ENCODE results near the gene SUPT3H. TPM values are rescaled to one million over a fixed set of nuclear protein-coding genes. Genes with fewer than 3 reads are reported as not detected.

The SUPT3H gene
- total and polyA plus RNA-seq, 2 of the 13 experiments (the other 11 are each of a cell fraction or from before 2014, with no cell fraction given) = 11.9 to 36.1 TPM

- H4K20me1 ChIP-seq (ENCODE audit: insufficient read depth, low read length) = no peaks in the 10 kb centered on the region
- H3K27me3 ChIP-seq (ENCODE audit: control insufficient read depth in 1 of 2, insufficient read depth in 2 of 2, low read length in 2 of 2) = no peaks in the 10 kb centered on the region
- ATAC-seq = no peak
- no TSS peak for BruUV-seq (replicated peaks)
- POLR2A ChIA-PET = no interaction called here
- no peak overlapping the region for H2AFZ ChIP-seq (ENCODE audit: low read length)
- in situ Hi-C loops (cut with HindIII; ENCODE audit: extremely low pct_ligation_motif_present, low pct_unique_long_range_greater_than_20kb) = no loop called here
- H3K4me2 ChIP-seq (ENCODE audit: low read depth, low read length) = no peak overlapping the region
- H3K4me3 ChIP-seq (replicated peaks in 1 of 3; ENCODE audit: insufficient read depth in 1 of 3, low read depth in 2 of 3, low read length in 3 of 3) = no peak overlapping the region
- H3K36me3 ChIP-seq (replicated peaks in 1 of 2; ENCODE audit: control insufficient read depth in 1 of 2, insufficient read depth in 2 of 2, low read length in 2 of 2) = no peaks in the 10 kb centered on the region
- no peaks in the 10 kb centered on the region for H3K4me1 ChIP-seq (ENCODE audit: insufficient read depth, low read length)
- H3K9ac ChIP-seq (ENCODE audit: insufficient read depth, low read depth, low read length) = no peak overlapping the region
- H3K9me3 ChIP-seq (ENCODE audit: low read length) = no peaks in the 10 kb centered on the region
- TF ChIP-seq CBX1 (IDR thresholded peaks at IDR 0.05; ENCODE audit: low read depth) (no peak), CHCHD3 (CRISPR knock-in tag; IDR thresholded peaks at IDR 0.05) (no peak), STAG1 (CRISPR knock-in tag; IDR thresholded peaks at IDR 0.05) (0 out of 2 replicates have a peak, but pooled peaks have one; percentile 22), TSC22D2 (CRISPR knock-in tag; IDR thresholded peaks at IDR 0.05; ENCODE audit: borderline replicate concordance) (no peak), TOE1 (CRISPR knock-in tag; IDR thresholded peaks at IDR 0.05) (no peak), RFXANK (CRISPR knock-in tag; IDR thresholded peaks at IDR 0.05) (no peak)
- TF ChIP-seq, protein P1, sequence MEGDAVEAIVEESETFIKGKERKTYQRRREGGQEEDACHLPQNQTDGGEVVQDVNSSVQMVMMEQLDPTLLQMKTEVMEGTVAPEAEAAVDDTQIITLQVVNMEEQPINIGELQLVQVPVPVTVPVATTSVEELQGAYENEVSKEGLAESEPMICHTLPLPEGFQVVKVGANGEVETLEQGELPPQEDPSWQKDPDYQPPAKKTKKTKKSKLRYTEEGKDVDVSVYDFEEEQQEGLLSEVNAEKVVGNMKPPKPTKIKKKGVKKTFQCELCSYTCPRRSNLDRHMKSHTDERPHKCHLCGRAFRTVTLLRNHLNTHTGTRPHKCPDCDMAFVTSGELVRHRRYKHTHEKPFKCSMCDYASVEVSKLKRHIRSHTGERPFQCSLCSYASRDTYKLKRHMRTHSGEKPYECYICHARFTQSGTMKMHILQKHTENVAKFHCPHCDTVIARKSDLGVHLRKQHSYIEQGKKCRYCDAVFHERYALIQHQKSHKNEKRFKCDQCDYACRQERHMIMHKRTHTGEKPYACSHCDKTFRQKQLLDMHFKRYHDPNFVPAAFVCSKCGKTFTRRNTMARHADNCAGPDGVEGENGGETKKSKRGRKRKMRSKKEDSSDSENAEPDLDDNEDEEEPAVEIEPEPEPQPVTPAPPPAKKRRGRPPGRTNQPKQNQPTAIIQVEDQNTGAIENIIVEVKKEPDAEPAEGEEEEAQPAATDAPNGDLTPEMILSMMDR (CRISPR knock-in tag; IDR thresholded peaks at IDR 0.05) = 0 out of 2 replicates have a peak, but pooled peaks have one; percentile 6
- H3K79me2 ChIP-seq (ENCODE audit: insufficient read depth, low read length) = no peaks in the 10 kb centered on the region
- intact Hi-C loops (cut with micrococcal nuclease; ENCODE audit: unreplicated experiment) = no loop called here
- no peak for DNase-seq (ENCODE audit: low spot score)
- FAIRE-seq = no peak
- CTCF ChIA-PET (ENCODE audit: low intra/inter-chr PET ratio, low total read pairs) = no interaction called here
- no peak overlapping the region for H3K27ac ChIP-seq (ENCODE audit: extremely low read length, insufficient read depth, low read length)
Observed at GRCh38 chr6:44858998-44859397, 518.7 kb downstream of the SUPT3H start.

GRCh38 chr6:44856479-44856878 lies 521.3 kb downstream of the SUPT3H start:
- 87% methylated on average over 3 of the region's 3 CpGs for WGBS (ENCODE audit: low lambda C conversion rate)
- FAIRE-seq = no peak
- TF ChIP-seq CEBPZ (IDR thresholded peaks at IDR 0.05; ENCODE audit: low read length) (no peak), MBNL3 (CRISPR knock-in tag; conservative IDR thresholded peaks at IDR 0.05) (no peak), ZNF816 (CRISPR knock-in tag; IDR thresholded peaks at IDR 0.05; ENCODE audit: borderline replicate concordance) (no peak), TEAD2 (CRISPR knock-in tag; IDR thresholded peaks at IDR 0.05) (no peak), ZBTB33 (CRISPR knock-in tag; IDR thresholded peaks at IDR 0.05) (no peak), ZFP41 (CRISPR knock-in tag; IDR thresholded peaks at IDR 0.05; ENCODE audit: borderline replicate concordance) (no peak)

More at GRCh38 chr6:44856479-44856878, 521.3 kb downstream of the SUPT3H start:
- no peak for ATAC-seq
- H3K79me2 ChIP-seq (ENCODE audit: insufficient read depth, low read length) = no peaks in the 10 kb centered on the region
- no peaks in the 10 kb centered on the region for H3K27me3 ChIP-seq (ENCODE audit: control insufficient read depth in 1 of 2, insufficient read depth in 2 of 2, low read length in 2 of 2)
- no peak overlapping the region for H3K4me2 ChIP-seq (ENCODE audit: low read depth, low read length)
- H3K9ac ChIP-seq (ENCODE audit: insufficient read depth, low read depth, low read length) = no peak overlapping the region
- no peak overlapping the region for H3K27ac ChIP-seq (ENCODE audit: extremely low read length, insufficient read depth, low read length)
- H3K9me3 ChIP-seq (ENCODE audit: low read length) = no peaks in the 10 kb centered on the region
- no peak overlapping the region for H3K4me3 ChIP-seq (replicated peaks in 1 of 3; ENCODE audit: insufficient read depth in 1 of 3, low read depth in 2 of 3, low read length in 3 of 3)
- H3K36me3 ChIP-seq (replicated peaks in 1 of 2; ENCODE audit: control insufficient read depth in 1 of 2, insufficient read depth in 2 of 2, low read length in 2 of 2) = no peaks in the 10 kb centered on the region
- intact Hi-C loops (cut with micrococcal nuclease; ENCODE audit: unreplicated experiment) = no loop called here
- no TSS peak for BruUV-seq (replicated peaks)
- no peak overlapping the region for H2AFZ ChIP-seq (ENCODE audit: low read length)
- POLR2A ChIA-PET = no interaction called here
- in situ Hi-C loops (cut with HindIII; ENCODE audit: extremely low pct_ligation_motif_present, low pct_unique_long_range_greater_than_20kb) = no loop called here
- CTCF ChIA-PET (ENCODE audit: low intra/inter-chr PET ratio, low total read pairs) = no interaction called here
- no peaks in the 10 kb centered on the region for H3K4me1 ChIP-seq (ENCODE audit: insufficient read depth, low read length)
- DNase-seq (ENCODE audit: low spot score) = no peak
- no peaks in the 10 kb centered on the region for H4K20me1 ChIP-seq (ENCODE audit: insufficient read depth, low read length)

Data from HepG2 (cell line).